Kidney (tissue), 14 donors: ENCODE results near the gene HEY2. TPM values are rescaled to one million over a fixed set of nuclear protein-coding genes. Genes with fewer than 3 reads are reported as not detected.
A peak's percentile ranks its signal among the peaks of the same experiment; 100 is the strongest.

Experiments
- DNase-seq, 5 donors: peaks; one replicate each; pipeline ENCODE4 v3.0.0-alpha.2; 2013 to 2020
- FAIRE-seq: peaks from 2 replicates; lab custom pipeline; 2012; peaks lifted over from hg19 to GRCh38; lab: Jason Lieb, UNC
- H3K27ac ChIP-seq, 2 donors: one replicate each; pipeline ENCODE4 v1.7.0; 2013; ENCODE audit warnings: low read depth in 2 of 2, low read length in 2 of 2, inconsistent platforms in 1 of 2
- H3K27me3 ChIP-seq: one replicate; pipeline ENCODE4 v1.7.1; 2013; ENCODE audit warnings: low read length, inconsistent platforms; ENCODE audit not compliant: control insufficient read depth, insufficient read depth
- H3K36me3 ChIP-seq, 3 donors: one replicate each; pipeline versions ENCODE4 v1.7.0 to v1.7.1; 2013; ENCODE audit warnings: low read length in 3 of 3, control low read depth in 1 of 3, inconsistent platforms in 1 of 3; ENCODE audit not compliant: insufficient read depth in 3 of 3, control insufficient read depth in 2 of 3
- H3K4me1 ChIP-seq, 3 donors: one replicate each; pipeline versions ENCODE4 v1.7.0 to v1.7.1; 2013; ENCODE audit warnings: low read length in 3 of 3, inconsistent platforms in 1 of 3, low read depth in 1 of 3; ENCODE audit not compliant: control insufficient read depth in 2 of 3, insufficient read depth in 2 of 3
- H3K4me3 ChIP-seq, 3 donors: one replicate each; pipeline versions ENCODE4 v1.7.0 to v1.8.1; 2013; ENCODE audit warnings: low read length in 3 of 3, control low read depth in 1 of 3, inconsistent platforms in 1 of 3
- H3K9ac ChIP-seq, 3 donors: one replicate each; pipeline versions ENCODE4 v1.7.0 to v1.7.1; 2013; ENCODE audit warnings: low read length in 3 of 3, control low read depth in 1 of 3, inconsistent platforms in 1 of 3
- H3K9me3 ChIP-seq, 3 donors: one replicate each; pipeline versions ENCODE4 v1.7.0 to v1.7.1; 2013; ENCODE audit warnings: low read length in 3 of 3, control low read depth in 1 of 3, inconsistent platforms in 1 of 3; ENCODE audit not compliant: control insufficient read depth in 2 of 3, insufficient read depth in 1 of 3
- intact Hi-C: fragments of 100-400 bp; cut with DNase I; formaldehyde crosslinking; loops from one replicate; pipeline ENCODE4 v1.11.1; 2022
- polyA plus RNA-seq: library from polyadenylated mRNA; stranded (reverse); fragments of 350-450 nt; fragmentation: Illumina TruSeq; extraction: RNeasy Lipid Tissue Mini Kit (QIAGEN cat#74804); gene quantifications from one replicate; pipeline ENCODE4 v1.2.3, GENCODE V29; 2014; ENCODE audit warnings: low read depth, low replicate concordance; ENCODE audit not compliant: insufficient read depth
- total RNA-seq: library from RNA; stranded (reverse); fragmentation: NEBNext Ultra II Directional; extraction: Animal tissue kit (Norgen Biotek cat#: 25700); gene quantifications from one replicate; pipeline ENCODE4 v1.2.1, GENCODE V29; 2021
- TF ChIP-seq, protein P1 (sequence below): IDR thresholded peaks from 3 replicates; pipeline ENCODE4 v1.5.1; 2012; ENCODE audit warnings: mild to moderate bottlenecking, moderate library complexity, borderline replicate concordance; ENCODE audit not compliant: insufficient read depth; ENCODE audit errors: extremely low read depth
- donor health status: control.
- donor health status: control.
- donor health status: control.
- donor health status: control.
- donor health status: control.
- donor health status: DM: yes; HTN: yes; CAD: no.
- donor health status: Normal renal cell carcinoma (clear cell type).

HEY2 gene
- total and polyA plus RNA-seq, 2 donors from 2014 or later: 4.2 to 10.7 TPM

- H3K4me3 ChIP-seq: peak overlapping the region; percentile 49 to 91 (median 74)
- peaks cover 26% of the 10 kb centered on the region for H3K27me3 ChIP-seq
- TF ChIP-seq, protein P1, sequence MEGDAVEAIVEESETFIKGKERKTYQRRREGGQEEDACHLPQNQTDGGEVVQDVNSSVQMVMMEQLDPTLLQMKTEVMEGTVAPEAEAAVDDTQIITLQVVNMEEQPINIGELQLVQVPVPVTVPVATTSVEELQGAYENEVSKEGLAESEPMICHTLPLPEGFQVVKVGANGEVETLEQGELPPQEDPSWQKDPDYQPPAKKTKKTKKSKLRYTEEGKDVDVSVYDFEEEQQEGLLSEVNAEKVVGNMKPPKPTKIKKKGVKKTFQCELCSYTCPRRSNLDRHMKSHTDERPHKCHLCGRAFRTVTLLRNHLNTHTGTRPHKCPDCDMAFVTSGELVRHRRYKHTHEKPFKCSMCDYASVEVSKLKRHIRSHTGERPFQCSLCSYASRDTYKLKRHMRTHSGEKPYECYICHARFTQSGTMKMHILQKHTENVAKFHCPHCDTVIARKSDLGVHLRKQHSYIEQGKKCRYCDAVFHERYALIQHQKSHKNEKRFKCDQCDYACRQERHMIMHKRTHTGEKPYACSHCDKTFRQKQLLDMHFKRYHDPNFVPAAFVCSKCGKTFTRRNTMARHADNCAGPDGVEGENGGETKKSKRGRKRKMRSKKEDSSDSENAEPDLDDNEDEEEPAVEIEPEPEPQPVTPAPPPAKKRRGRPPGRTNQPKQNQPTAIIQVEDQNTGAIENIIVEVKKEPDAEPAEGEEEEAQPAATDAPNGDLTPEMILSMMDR: no peak
- DNase-seq (peak; percentile 54 to 82 (median 65)), FAIRE-seq (no peak)
- peak overlapping the region; percentile 85 to 87 for H3K27ac ChIP-seq
- no peaks in the 10 kb centered on the region for H3K36me3 ChIP-seq
- intact Hi-C loops: no loop called here
- H3K9me3 ChIP-seq: no peaks in the 10 kb centered on the region
- H3K9ac ChIP-seq: peak overlapping the region in 2 of 3 donors; percentile 43 to 95
- H3K4me1 ChIP-seq: peaks cover 0 to 2% (median 0%) of the 10 kb centered on the region in 3 donors
These were observed 1.6 kb upstream of the HEY2 start for GRCh38 chr6:125747589-125748405.

- Histone ChIP-seq H3K27me3 (peaks cover 26% of the 10 kb centered on the region), H3K9me3 (no peaks in the 10 kb centered on the region), H3K27ac (peak overlapping the region; percentile 85 to 87), H3K4me1 (peaks cover 0 to 2% (median 0%) of the 10 kb centered on the region in 3 donors), H3K9ac (peak overlapping the region; percentile 1 to 95 (median 63)), H3K4me3 (peak overlapping the region; percentile 51 to 91 (median 74)), H3K36me3 (no peaks in the 10 kb centered on the region)
- intact Hi-C loops: no loop called here
- TF ChIP-seq, protein P1: no peak
- FAIRE-seq (no peak), DNase-seq (peak in 2 of 5 donors; percentile 59 to 78)
These were observed 843 bp upstream of the HEY2 start for GRCh38 chr6:125748406-125749172.

- H3K9ac ChIP-seq: peak overlapping the region; percentile 15 to 89 (median 80)
- peaks cover 26% of the 10 kb centered on the region for H3K27me3 ChIP-seq
- no peaks in the 10 kb centered on the region for H3K9me3 ChIP-seq
- peak in 2 of 5 donors; percentile 59 to 71 for DNase-seq
- H3K4me1 ChIP-seq: peaks cover 0 to 2% (median 0%) of the 10 kb centered on the region in 3 donors
- FAIRE-seq: no peak
- intact Hi-C loops: no loop called here
- TF ChIP-seq, protein P1: no peak
- H3K27ac ChIP-seq: peak overlapping the region in 1 of 2 donors; percentile 60
- H3K4me3 ChIP-seq: peak overlapping the region; percentile 50 to 89 (median 86)
- no peaks in the 10 kb centered on the region for H3K36me3 ChIP-seq
These were observed 646 bp downstream of the HEY2 start for GRCh38 chr6:125749865-125750691.
